Endothelial cell of umbilical vein (primary cell): ENCODE measurements around the gene GPR158. TPM values are rescaled to one million over a fixed set of nuclear protein-coding genes. Genes with fewer than 3 reads are reported as not detected.

Experiments
- BruUV-seq: library from RNA; stranded (reverse); fragments of 400-500 nt; replicated peaks from 2 replicates; lab custom pipeline; 2021; lab: Mats Ljungman, UMichigan
- CTCF ChIA-PET: fragments of 300-600, 350-600 bp; sonication (Branson Sonifier 250); formaldehyde crosslinking; loops from one replicate; lab custom pipeline; 2021; ENCODE audit warnings: antibody characterized with exemption, inconsistent platforms; lab: Charles Lee
- POLR2A ChIA-PET: fragments of 300-600, 350-600 bp; sonication (Branson Sonifier 250); formaldehyde crosslinking; loops from one replicate; lab custom pipeline; 2021; ENCODE audit warnings: antibody characterized with exemption, inconsistent platforms; lab: Charles Lee
- DNase-seq: peaks from one replicate; pipeline ENCODE4 v3.0.0-alpha.2; 2011; ENCODE audit warnings: low read depth, low spot score
- FAIRE-seq: peaks from 2 replicates; lab custom pipeline; 2011; peaks lifted over from hg19 to GRCh38; lab: Jason Lieb, UNC
- H2AFZ ChIP-seq: 2 replicates; pipeline ENCODE4 v1.6.0; 2012; ENCODE audit warnings: low read depth, low read length, control low read depth, inconsistent platforms
- H3K27ac ChIP-seq: 2 replicates; pipeline ENCODE4 v1.5.1; 2011; ENCODE audit warnings: low read depth, mild to moderate bottlenecking, control low read depth, low read length, moderate library complexity; ENCODE audit not compliant: insufficient read depth
- H3K27me3 ChIP-seq, 2 experiments: 2 replicates each; pipeline versions ENCODE4 v1.6.0 to v1.6.1; 2011; ENCODE audit warnings: low read length in 2 of 2, mixed read lengths in 1 of 2; ENCODE audit not compliant: control insufficient read depth in 2 of 2, insufficient read depth in 2 of 2
- H3K36me3 ChIP-seq, 2 experiments: 2 replicates in 1 of 2; 3 replicates in 1 of 2; pipeline ENCODE4 v1.5.1; 2011; ENCODE audit warnings: low read length in 2 of 2, mild to moderate bottlenecking in 1 of 2, moderate library complexity in 1 of 2; ENCODE audit not compliant: control insufficient read depth in 2 of 2, insufficient read depth in 2 of 2; ENCODE audit errors: extremely low read depth in 1 of 2
- H3K4me1 ChIP-seq: 3 replicates; pipeline ENCODE4 v1.5.1; 2011; ENCODE audit warnings: mild to moderate bottlenecking, low read length; ENCODE audit not compliant: control insufficient read depth, insufficient read depth; ENCODE audit errors: extremely low read depth
- H3K4me2 ChIP-seq: 2 replicates; pipeline ENCODE4 v1.6.1; 2011; ENCODE audit warnings: low read length, control low read depth, mixed read lengths; ENCODE audit not compliant: insufficient read depth
- H3K4me3 ChIP-seq, 3 experiments: fragments of 200-600 bp in 1 of 3; sonication (generic), shearing (Covaris generic) in 1 of 3; replicated peaks in 1 of 3; 2 replicates each; pipeline ENCODE4 v1.5.1; 2011 to 2016; ENCODE audit warnings: control low read depth in 3 of 3, low read length in 3 of 3, mild to moderate bottlenecking in 2 of 3, inconsistent platforms in 1 of 3, low read depth in 1 of 3, moderate library complexity in 1 of 3; ENCODE audit not compliant: insufficient read depth in 1 of 3
- H3K79me2 ChIP-seq: 2 replicates; pipeline ENCODE4 v1.6.0; 2012; ENCODE audit warnings: low read length, inconsistent platforms; ENCODE audit not compliant: control insufficient read depth, insufficient read depth
- H3K9ac ChIP-seq: replicated peaks from 2 replicates; pipeline ENCODE3; 2011; ENCODE audit warnings: low read length, control low read depth; ENCODE audit not compliant: insufficient read depth; ENCODE audit errors: extremely low read depth
- H3K9me1 ChIP-seq: replicated peaks from 3 replicates; pipeline ENCODE4 v1.6.0; 2011; ENCODE audit warnings: mild to moderate bottlenecking, low read length; ENCODE audit not compliant: control insufficient read depth, insufficient read depth; ENCODE audit errors: extremely low read depth
- H3K9me3 ChIP-seq: replicated peaks from 2 replicates; pipeline ENCODE4 v1.5.1; 2012; ENCODE audit warnings: low read length, inconsistent platforms; ENCODE audit not compliant: control insufficient read depth, insufficient read depth
- H4K20me1 ChIP-seq: replicated peaks from 2 replicates; pipeline ENCODE3; 2011; ENCODE audit warnings: mild to moderate bottlenecking, low read length; ENCODE audit not compliant: control insufficient read depth, insufficient read depth; ENCODE audit errors: extremely low read depth
- CTCF ChIP-seq, 2 donors: IDR thresholded peaks; 1 replicate in 1 of 2; 2 replicates in 1 of 2; pipeline ENCODE4 v1.5.1; 2011; ENCODE audit warnings: low read length in 2 of 2, mild to moderate bottlenecking in 2 of 2, moderate library complexity in 2 of 2, control low read depth in 1 of 2, inconsistent platforms in 1 of 2, low read depth in 1 of 2; ENCODE audit not compliant: insufficient read depth in 1 of 2; ENCODE audit errors: extremely low read depth in 1 of 2
- EZH2 ChIP-seq: IDR thresholded peaks from 2 replicates; pipeline ENCODE4 v1.6.1; 2012; ENCODE audit warnings: borderline replicate concordance, low read depth, mild to moderate bottlenecking, moderate library complexity, low read length, inconsistent platforms; ENCODE audit not compliant: severe bottlenecking
- FOS ChIP-seq: IDR thresholded peaks from 2 replicates; pipeline ENCODE4 v1.6.1; 2011; ENCODE audit warnings: mild to moderate bottlenecking, low read length, moderate library complexity, borderline replicate concordance; ENCODE audit not compliant: insufficient read depth
- GATA2 ChIP-seq: IDR thresholded peaks from 2 replicates; pipeline ENCODE4 v1.7.0; 2011; ENCODE audit warnings: low read depth, mild to moderate bottlenecking, moderate library complexity, mixed read lengths, low read length; ENCODE audit not compliant: insufficient read length, insufficient read depth
- JUN ChIP-seq: IDR thresholded peaks from 2 replicates; pipeline ENCODE4 v1.6.1; 2011; ENCODE audit warnings: borderline replicate concordance, low read depth; ENCODE audit not compliant: insufficient read length, insufficient read depth
- MAX ChIP-seq: IDR thresholded peaks from 2 replicates; pipeline ENCODE4 v1.6.1; 2011; ENCODE audit not compliant: insufficient read depth, insufficient read length
- MYC ChIP-seq: IDR thresholded peaks from one replicate; pipeline ENCODE4 v1.6.1; 2011; ENCODE audit warnings: mild to moderate bottlenecking, low read depth, low read length
- POLR2A ChIP-seq: IDR thresholded peaks from 2 replicates; pipeline ENCODE4 v1.6.1; 2012; ENCODE audit warnings: low read depth, mild to moderate bottlenecking, control low read depth, low read length
- POLR2AphosphoS5 ChIP-seq: IDR thresholded peaks from 2 replicates; pipeline ENCODE4 v1.6.1; 2012; ENCODE audit warnings: low read depth, mild to moderate bottlenecking, control low read depth, low read length, moderate library complexity; ENCODE audit not compliant: insufficient read depth
- dilution Hi-C: fragments of 300-500 bp; cut with MboI; formaldehyde crosslinking; loops from one replicate; pipeline ENCODE4 v1.15.0; 2019; ENCODE audit warnings: low sequenced_read_pairs; ENCODE audit not compliant: extremely low pct_ligation_motif_present
- intact Hi-C: fragments of 100-400 bp; cut with micrococcal nuclease; formaldehyde crosslinking; loops from one replicate; pipeline ENCODE4 v1.10.0; 2022
- polyA plus RNA-seq, 4 experiments: library from polyadenylated mRNA; depleted of rRNA in 3 of 4; stranded (reverse) in 3 of 4; unstranded in 1 of 4; fragments of >200 nt; gene quantifications; 2 replicates each; pipeline versions ENCODE4 v1.2.1 to v1.2.3, GENCODE V29; 2011 to 2012; ENCODE audit warnings: missing spikeins in 1 of 4
- total RNA-seq: library from RNA; stranded (reverse); gene quantifications from 2 replicates; pipeline ENCODE4 v1.2.3, GENCODE V29; 2021

GPR158 gene
- total and polyA plus RNA-seq, 2 donors (not counting 3 experiments of a cell fraction or from before 2014, with no cell fraction given): not detected

GRCh38 chr10:25178411-25178810 is 3.6 kb downstream of the GPR158 start:
- Histone ChIP-seq H3K4me1 (peaks cover 4% of the 10 kb centered on the region), H3K9me1 (no peaks in the 10 kb centered on the region), H3K9ac (no peak overlapping the region), H4K20me1 (no peaks in the 10 kb centered on the region), H3K27ac (no peak overlapping the region), H3K4me3 (no peak overlapping the region), H3K9me3 (no peaks in the 10 kb centered on the region), H3K36me3 (no peaks in the 10 kb centered on the region), H3K4me2 (no peak overlapping the region), H3K27me3 (peaks cover 24 to 38% of the 10 kb centered on the region in 2 experiments), H2AFZ (no peak overlapping the region), H3K79me2 (no peaks in the 10 kb centered on the region)
- POLR2A ChIA-PET: no interaction called here
- no TSS peak for BruUV-seq
- DNase-seq (no peak), FAIRE-seq (no peak)
- CTCF ChIA-PET: no interaction called here
- TF ChIP-seq POLR2A (no peak), MAX (no peak), FOS (no peak)
- intact Hi-C loops: no loop called here
- dilution Hi-C loops: no loop called here

- H4K20me1 ChIP-seq: no peaks in the 10 kb centered on the region
- no peak overlapping the region for H2AFZ ChIP-seq
- H3K27me3 ChIP-seq: peaks cover 17 to 26% of the 10 kb centered on the region in 2 experiments
- no peaks in the 10 kb centered on the region for H3K79me2 ChIP-seq
- H3K9ac ChIP-seq: no peak overlapping the region
- dilution Hi-C loops: no loop called here
- ChIA-PET CTCF (no interaction called here), POLR2A (no interaction called here)
- TF ChIP-seq JUN: no peak
- TF ChIP-seq EZH2: no peak
- no peak for TF ChIP-seq POLR2AphosphoS5
- no peak for TF ChIP-seq FOS
- no peak for TF ChIP-seq MAX
- TF ChIP-seq CTCF (IDR thresholded peaks at IDR 0.05; ENCODE audit: extremely low read depth in 1 of 2, insufficient read depth in 1 of 2, low read depth in 1 of 2, low read length in 2 of 2): no peak
- TF ChIP-seq GATA2: no peak
- TF ChIP-seq POLR2A: no peak
- no peak for TF ChIP-seq MYC
- no peak for DNase-seq
- intact Hi-C loops: no loop called here
- H3K4me3 ChIP-seq: no peak overlapping the region
- no peaks in the 10 kb centered on the region for H3K4me1 ChIP-seq
- no peak overlapping the region for H3K4me2 ChIP-seq
- H3K9me3 ChIP-seq: no peaks in the 10 kb centered on the region
- BruUV-seq: no TSS peak
- no peak for FAIRE-seq
- no peak overlapping the region for H3K27ac ChIP-seq
- H3K36me3 ChIP-seq: no peaks in the 10 kb centered on the region
- H3K9me1 ChIP-seq: no peaks in the 10 kb centered on the region
Observed at GRCh38 chr10:25180801-25181200, 6.0 kb downstream of the GPR158 start.
